Measurements from ENCODE around the gene KATNB1.

The KATNB1 gene

DNA sequence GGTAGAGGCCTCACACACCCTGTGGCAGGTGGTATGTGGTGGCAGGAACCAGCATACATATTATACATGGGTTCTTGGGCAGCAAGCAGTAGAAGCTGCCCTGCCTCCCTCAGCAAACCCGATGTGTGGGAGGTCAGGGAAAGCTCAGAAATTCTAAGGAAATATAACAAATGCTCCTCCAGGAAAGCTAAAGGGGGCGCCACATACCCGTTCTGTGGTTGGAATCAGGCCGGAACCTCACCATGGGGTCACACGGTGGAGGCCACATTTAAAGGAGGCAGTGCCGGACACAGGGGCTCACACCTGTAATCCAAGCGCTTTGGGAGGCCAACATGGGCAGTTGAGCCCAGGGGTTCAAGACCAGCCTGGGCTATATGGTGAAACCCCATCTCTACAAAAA, 12.4 kb upstream of the KATNB1 start:
- H3K36me3 ChIP-seq = no peaks in the 10 kb centered on the region
- no peak overlapping the region for H3K4me3 ChIP-seq (ENCODE audit: low read depth in 1 of 2, low read length in 1 of 2)
- no peaks in the 10 kb centered on the region for H3K9me3 ChIP-seq
- no peaks in the 10 kb centered on the region for H3K4me1 ChIP-seq (ENCODE audit: control insufficient read depth in 1 of 2, insufficient read depth in 1 of 2, low read depth in 1 of 2, low read length in 1 of 2)
- no peaks in the 10 kb centered on the region for H3K27me3 ChIP-seq
- H3K27ac ChIP-seq = no peak overlapping the region
- TF ChIP-seq, protein P1, sequence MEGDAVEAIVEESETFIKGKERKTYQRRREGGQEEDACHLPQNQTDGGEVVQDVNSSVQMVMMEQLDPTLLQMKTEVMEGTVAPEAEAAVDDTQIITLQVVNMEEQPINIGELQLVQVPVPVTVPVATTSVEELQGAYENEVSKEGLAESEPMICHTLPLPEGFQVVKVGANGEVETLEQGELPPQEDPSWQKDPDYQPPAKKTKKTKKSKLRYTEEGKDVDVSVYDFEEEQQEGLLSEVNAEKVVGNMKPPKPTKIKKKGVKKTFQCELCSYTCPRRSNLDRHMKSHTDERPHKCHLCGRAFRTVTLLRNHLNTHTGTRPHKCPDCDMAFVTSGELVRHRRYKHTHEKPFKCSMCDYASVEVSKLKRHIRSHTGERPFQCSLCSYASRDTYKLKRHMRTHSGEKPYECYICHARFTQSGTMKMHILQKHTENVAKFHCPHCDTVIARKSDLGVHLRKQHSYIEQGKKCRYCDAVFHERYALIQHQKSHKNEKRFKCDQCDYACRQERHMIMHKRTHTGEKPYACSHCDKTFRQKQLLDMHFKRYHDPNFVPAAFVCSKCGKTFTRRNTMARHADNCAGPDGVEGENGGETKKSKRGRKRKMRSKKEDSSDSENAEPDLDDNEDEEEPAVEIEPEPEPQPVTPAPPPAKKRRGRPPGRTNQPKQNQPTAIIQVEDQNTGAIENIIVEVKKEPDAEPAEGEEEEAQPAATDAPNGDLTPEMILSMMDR (IDR thresholded peaks at IDR 0.05) = no peak

DNA sequence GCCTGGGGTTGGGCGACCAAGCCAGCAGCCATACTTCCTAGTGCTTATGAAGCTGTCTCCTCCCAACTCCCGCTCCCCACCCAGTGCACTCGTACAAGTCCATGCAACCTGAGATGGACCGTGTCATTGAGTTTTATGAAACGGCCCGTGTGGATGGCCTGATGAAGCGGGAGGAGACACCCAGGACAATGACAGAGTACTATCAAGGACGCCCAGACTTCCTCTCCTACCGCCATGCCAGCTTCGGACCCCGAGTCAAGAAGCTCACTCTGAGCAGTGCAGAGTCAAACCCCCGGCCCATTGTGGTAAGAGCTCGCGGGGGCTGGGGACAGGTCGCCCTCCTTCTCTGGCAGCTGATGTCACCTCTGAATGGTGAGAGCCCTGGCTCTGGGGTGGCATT, 11.0 kb upstream of the KATNB1 start:
- H3K27me3 ChIP-seq = no peaks in the 10 kb centered on the region
- H3K4me3 ChIP-seq (ENCODE audit: low read depth in 1 of 2, low read length in 1 of 2) = no peak overlapping the region
- TF ChIP-seq, protein P1 (IDR thresholded peaks at IDR 0.05) = no peak
- no peaks in the 10 kb centered on the region for H3K4me1 ChIP-seq (ENCODE audit: control insufficient read depth in 1 of 2, insufficient read depth in 1 of 2, low read depth in 1 of 2, low read length in 1 of 2)
- no peaks in the 10 kb centered on the region for H3K36me3 ChIP-seq
- H3K9me3 ChIP-seq = no peaks in the 10 kb centered on the region
- no peak overlapping the region for H3K27ac ChIP-seq

DNA sequence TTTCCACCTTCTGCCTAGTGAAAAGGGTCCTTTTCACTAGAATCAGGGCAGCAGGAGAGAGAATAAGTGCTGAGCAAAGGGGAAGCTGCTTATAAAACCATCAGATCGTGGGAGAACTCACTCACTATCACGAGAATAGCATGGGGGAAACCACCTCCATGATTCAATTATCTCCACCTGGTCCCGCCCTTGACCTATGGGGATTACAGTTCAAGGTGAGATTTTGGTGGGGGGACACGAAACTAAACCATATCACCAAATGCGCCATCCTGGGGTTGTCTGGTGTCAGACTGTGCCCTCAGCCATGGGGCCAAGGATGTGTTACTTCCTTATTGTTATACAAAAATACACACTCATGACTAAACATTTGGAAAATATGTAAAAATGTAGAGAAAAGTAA, 10.4 kb upstream of the KATNB1 start:
- H3K4me3 ChIP-seq (ENCODE audit: low read depth in 1 of 2, low read length in 1 of 2) = no peak overlapping the region

DNA sequence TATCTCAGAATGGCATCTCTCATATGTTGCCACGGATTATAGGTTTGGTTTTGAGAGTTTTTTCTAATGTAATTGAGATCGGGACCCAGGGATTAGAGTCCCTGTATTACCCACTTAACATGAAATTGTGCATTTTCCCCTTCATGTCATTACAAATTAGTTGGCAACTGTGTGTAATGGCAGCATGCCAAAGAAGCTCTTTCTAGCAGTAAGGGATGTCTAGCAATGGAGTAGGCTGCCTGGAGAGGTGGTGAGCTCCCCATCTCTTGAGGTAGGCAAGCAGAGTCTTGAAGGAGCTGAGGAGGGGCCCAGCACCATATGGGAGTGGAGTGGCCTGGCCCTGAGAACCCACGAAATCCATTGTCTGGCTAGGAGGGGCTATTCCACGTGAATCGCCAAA, 10.0 kb upstream of the KATNB1 start:
- TF ChIP-seq, protein P1 (IDR thresholded peaks at IDR 0.05) = no peak
- Histone ChIP-seq H3K27me3 (no peaks in the 10 kb centered on the region), H3K4me3 (ENCODE audit: low read depth in 1 of 2, low read length in 1 of 2) (no peak overlapping the region), H3K9me3 (no peaks in the 10 kb centered on the region), H3K4me1 (ENCODE audit: control insufficient read depth in 1 of 2, insufficient read depth in 1 of 2, low read depth in 1 of 2, low read length in 1 of 2) (no peaks in the 10 kb centered on the region), H3K36me3 (no peaks in the 10 kb centered on the region), H3K27ac (no peak overlapping the region)

More for the DNA sequence above, 10.4 kb upstream of the KATNB1 start:
- Histone ChIP-seq H3K27ac (no peak overlapping the region), H3K36me3 (no peaks in the 10 kb centered on the region), H3K27me3 (no peaks in the 10 kb centered on the region), H3K4me1 (ENCODE audit: control insufficient read depth in 1 of 2, insufficient read depth in 1 of 2, low read depth in 1 of 2, low read length in 1 of 2) (no peaks in the 10 kb centered on the region), H3K9me3 (no peaks in the 10 kb centered on the region)
- TF ChIP-seq, protein P1 (IDR thresholded peaks at IDR 0.05) = no peak

DNA sequence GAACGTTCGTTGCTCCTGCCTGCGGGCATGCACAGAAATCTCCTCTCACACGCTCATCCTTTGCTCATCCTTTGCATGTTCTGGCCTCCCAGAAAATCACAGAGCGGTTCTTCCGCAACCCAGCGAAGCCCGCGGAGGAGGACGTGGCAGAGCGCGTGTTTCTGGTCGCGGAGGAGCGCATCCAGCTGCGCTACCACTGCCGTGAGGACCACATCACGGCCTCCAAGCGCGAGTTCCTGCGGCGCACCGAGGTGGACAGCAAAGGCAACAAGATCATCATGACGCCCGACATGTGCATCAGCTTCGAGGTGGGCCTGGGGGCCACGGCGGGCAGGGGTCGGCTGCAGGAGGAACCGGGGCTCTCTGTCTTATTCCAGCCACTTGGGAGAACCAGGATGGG, 9.6 kb upstream of the KATNB1 start:
- Histone ChIP-seq H3K27me3 (no peaks in the 10 kb centered on the region), H3K36me3 (no peaks in the 10 kb centered on the region), H3K27ac (no peak overlapping the region)

More for the DNA sequence above, 9.6 kb upstream of the KATNB1 start:
- no peaks in the 10 kb centered on the region for H3K4me1 ChIP-seq (ENCODE audit: control insufficient read depth in 1 of 2, insufficient read depth in 1 of 2, low read depth in 1 of 2, low read length in 1 of 2)
- H3K4me3 ChIP-seq (ENCODE audit: low read depth in 1 of 2, low read length in 1 of 2) = no peak overlapping the region
- no peaks in the 10 kb centered on the region for H3K9me3 ChIP-seq
- TF ChIP-seq, protein P1 (IDR thresholded peaks at IDR 0.05) = no peak
